DMS53 (cell line): ENCODE results near the gene TMA7.

Experiments used
- DNase-seq: peaks from one replicate; lab custom pipeline; 2025; lab: John Stamatoyannopoulos, UW

Gene TMA7

GRCh38 chr3:48409291-48410201 lies 30.5 kb upstream of the TMA7 start:
- no peak for DNase-seq

- no peak for DNase-seq
Observed at GRCh38 chr3:48410205-48411040, 29.6 kb upstream of the TMA7 start.

GRCh38 chr3:48411041-48411588 lies 28.9 kb upstream of the TMA7 start:
- no peak for DNase-seq

- no peak for DNase-seq
Observed at GRCh38 chr3:48411606-48412374, 28.3 kb upstream of the TMA7 start.

- DNase-seq = no peak
Observed at GRCh38 chr3:48412375-48413001, 27.6 kb upstream of the TMA7 start.

- DNase-seq = no peak
Observed at GRCh38 chr3:48413086-48413485, 27.0 kb upstream of the TMA7 start.

- no peak for DNase-seq
Observed at GRCh38 chr3:48413611-48414010, 26.4 kb upstream of the TMA7 start.

GRCh38 chr3:48414376-48415250 lies 25.4 kb upstream of the TMA7 start:
- no peak for DNase-seq

- DNase-seq = no peak
Observed at GRCh38 chr3:48415251-48415953, 24.7 kb upstream of the TMA7 start.

- DNase-seq = no peak
Observed at GRCh38 chr3:48416091-48416505, 24.0 kb upstream of the TMA7 start.

GRCh38 chr3:48416546-48416945 lies 23.5 kb upstream of the TMA7 start:
- DNase-seq = no peak

GRCh38 chr3:48417529-48418108 lies 22.4 kb upstream of the TMA7 start:
- DNase-seq = no peak

- no peak for DNase-seq
Observed at GRCh38 chr3:48418140-48418539, 21.9 kb upstream of the TMA7 start.

- no peak for DNase-seq
Observed at GRCh38 chr3:48418651-48419050, 21.4 kb upstream of the TMA7 start.

GRCh38 chr3:48419149-48419548 lies 20.9 kb upstream of the TMA7 start:
- DNase-seq = no peak

- DNase-seq = no peak
Observed at GRCh38 chr3:48419597-48419996, 20.5 kb upstream of the TMA7 start.

GRCh38 chr3:48420561-48420960 lies 19.5 kb upstream of the TMA7 start:
- DNase-seq = no peak

GRCh38 chr3:48422272-48422671 lies 17.8 kb upstream of the TMA7 start:
- DNase-seq = no peak

- DNase-seq = no peak
Observed at GRCh38 chr3:48422681-48423080, 17.4 kb upstream of the TMA7 start.
